ENCODE measurements around the gene CUX1. TPM values are rescaled to one million over a fixed set of nuclear protein-coding genes. Genes with fewer than 3 reads are reported as not detected.

Gene CUX1
- total and polyA plus RNA-seq, 2 donors (not counting 1 experiment from before 2014, with no cell fraction given) = 22.7 to 38.1 TPM

DNA sequence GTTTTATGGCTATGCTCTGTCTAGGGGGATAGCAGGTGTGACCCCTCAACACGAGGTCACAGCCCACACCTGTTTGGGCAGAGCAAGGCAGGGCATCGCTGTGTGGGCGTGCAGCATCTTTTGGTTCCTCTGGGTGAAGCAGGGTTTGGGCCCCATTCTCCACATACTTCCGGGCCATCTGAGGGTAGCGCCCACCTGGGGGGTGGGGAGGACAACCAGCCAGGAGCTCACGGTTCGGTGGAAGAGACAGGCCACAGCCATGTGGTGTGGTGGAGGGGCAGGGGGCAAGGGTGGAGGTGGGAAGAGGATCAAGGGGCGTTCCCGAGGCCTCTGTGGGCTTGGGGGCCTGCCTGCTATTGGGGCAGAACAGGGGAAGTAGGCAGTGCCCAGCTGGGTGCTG is 471.6 kb downstream of the CUX1 start:
- no peak overlapping the region for H3K4me2 ChIP-seq (ENCODE audit: extremely low read depth, insufficient read depth, low read length)
- no peak overlapping the region for H3K27ac ChIP-seq (ENCODE audit: insufficient read depth, low read length)
- H3K79me2 ChIP-seq (ENCODE audit: control insufficient read depth, insufficient read depth, low read length) = no peaks in the 10 kb centered on the region
- no peaks in the 10 kb centered on the region for H3K9me3 ChIP-seq (ENCODE audit: control insufficient read depth, insufficient read depth, low read depth, low read length)
- DNase-seq (ENCODE audit: low read depth in 2 of 2) = no peak
- no peak overlapping the region for H3K4me3 ChIP-seq (replicated peaks in 1 of 4; ENCODE audit: control extremely low read depth in 1 of 4, insufficient read depth in 1 of 4, low read depth in 3 of 4, low read length in 4 of 4)
- H3K9ac ChIP-seq (ENCODE audit: insufficient read depth, low read length) = no peak overlapping the region
- no peak overlapping the region for H2AFZ ChIP-seq (ENCODE audit: low read length)
- H3K36me3 ChIP-seq (ENCODE audit: control insufficient read depth, insufficient read depth, low read length) = no peaks in the 10 kb centered on the region
- TF ChIP-seq EZH2 (IDR thresholded peaks at IDR 0.05; ENCODE audit: low read length, missing control alignments) (no peak), CTCF (conservative IDR thresholded peaks at IDR 0.05 in 1 of 2, IDR thresholded peaks at IDR 0.05 in 1 of 2; ENCODE audit: low read depth in 1 of 2, low read length in 2 of 2) (no peak)
- no peaks in the 10 kb centered on the region for H4K20me1 ChIP-seq (ENCODE audit: control insufficient read depth, extremely low read depth, insufficient read depth, low read length)
- no peaks in the 10 kb centered on the region for H3K4me1 ChIP-seq (ENCODE audit: control insufficient read depth, extremely low read depth, insufficient read depth, low read length)
- peaks cover 10% of the 10 kb centered on the region for H3K27me3 ChIP-seq (ENCODE audit: control insufficient read depth, insufficient read depth, low read length)

DNA sequence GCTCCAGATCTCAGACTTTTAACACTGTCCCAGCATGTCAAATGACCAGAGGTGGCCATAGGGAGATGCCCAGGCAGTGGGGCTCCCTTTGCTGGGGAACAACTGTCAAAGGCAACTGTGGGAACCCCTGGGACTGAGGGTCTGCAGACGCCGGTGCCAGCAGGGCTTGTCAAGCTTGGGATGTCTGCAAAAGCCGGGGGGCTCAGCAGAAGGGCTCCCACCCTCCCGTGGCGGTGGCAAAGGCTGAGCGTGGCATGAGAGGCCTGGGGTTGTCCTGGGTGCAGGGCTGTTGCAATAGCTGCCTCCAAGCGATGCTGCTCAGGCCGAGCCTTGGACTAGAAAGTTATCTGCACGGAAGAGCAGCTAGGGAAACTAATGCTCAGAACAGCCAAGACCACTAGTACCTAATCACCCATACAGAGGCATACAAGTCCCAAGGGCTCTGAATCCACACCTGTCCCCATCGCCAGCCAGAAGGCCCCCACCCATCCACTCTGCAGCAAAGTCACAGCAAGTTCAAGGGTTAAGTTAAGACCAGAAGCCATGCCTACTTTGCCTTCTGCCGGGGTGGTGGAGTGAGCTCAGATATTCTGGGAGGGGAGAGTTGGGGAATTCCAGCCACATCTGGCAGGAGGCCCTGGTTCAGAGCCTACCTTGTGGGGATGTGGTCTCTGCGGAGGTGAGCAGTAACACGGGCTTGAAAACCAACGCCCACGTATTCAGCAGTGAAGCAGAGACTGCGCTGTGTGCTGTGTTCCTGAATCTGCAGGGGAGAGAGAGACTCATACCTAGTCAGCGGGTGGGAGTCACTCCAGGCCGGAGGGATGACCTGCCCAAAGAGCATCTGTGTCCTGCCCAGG is 473.9 kb downstream of the CUX1 start:
- no peaks in the 10 kb centered on the region for H3K79me2 ChIP-seq (ENCODE audit: control insufficient read depth, insufficient read depth, low read length)
- H3K36me3 ChIP-seq (ENCODE audit: control insufficient read depth, insufficient read depth, low read length) = no peaks in the 10 kb centered on the region
- no peak for DNase-seq (ENCODE audit: low read depth in 2 of 2)
- no peak overlapping the region for H3K4me2 ChIP-seq (ENCODE audit: extremely low read depth, insufficient read depth, low read length)
- H2AFZ ChIP-seq (ENCODE audit: low read length) = no peak overlapping the region
- H3K9ac ChIP-seq (ENCODE audit: insufficient read depth, low read length) = no peak overlapping the region
- no peak for TF ChIP-seq CTCF (conservative IDR thresholded peaks at IDR 0.05 in 1 of 2, IDR thresholded peaks at IDR 0.05 in 1 of 2; ENCODE audit: low read depth in 1 of 2, low read length in 2 of 2)
- TF ChIP-seq EZH2 (IDR thresholded peaks at IDR 0.05; ENCODE audit: low read length, missing control alignments) = no peak
- no peaks in the 10 kb centered on the region for H4K20me1 ChIP-seq (ENCODE audit: control insufficient read depth, extremely low read depth, insufficient read depth, low read length)
- H3K9me3 ChIP-seq (ENCODE audit: control insufficient read depth, insufficient read depth, low read depth, low read length) = no peaks in the 10 kb centered on the region
- no peak overlapping the region for H3K4me3 ChIP-seq (replicated peaks in 1 of 4; ENCODE audit: control extremely low read depth in 1 of 4, insufficient read depth in 1 of 4, low read depth in 3 of 4, low read length in 4 of 4)
- H3K27me3 ChIP-seq (ENCODE audit: control insufficient read depth, insufficient read depth, low read length) = peaks cover 6% of the 10 kb centered on the region
- no peak overlapping the region for H3K27ac ChIP-seq (ENCODE audit: insufficient read depth, low read length)
- no peaks in the 10 kb centered on the region for H3K4me1 ChIP-seq (ENCODE audit: control insufficient read depth, extremely low read depth, insufficient read depth, low read length)

GRCh38 chr7:102291916-102292267 is 474.5 kb downstream of the CUX1 start:
- Histone ChIP-seq H3K36me3 (ENCODE audit: control insufficient read depth, insufficient read depth, low read length) (no peaks in the 10 kb centered on the region), H3K9me3 (ENCODE audit: control insufficient read depth, insufficient read depth, low read depth, low read length) (no peaks in the 10 kb centered on the region), H2AFZ (ENCODE audit: low read length) (no peak overlapping the region), H3K9ac (ENCODE audit: insufficient read depth, low read length) (no peak overlapping the region), H4K20me1 (ENCODE audit: control insufficient read depth, extremely low read depth, insufficient read depth, low read length) (no peaks in the 10 kb centered on the region), H3K4me3 (replicated peaks in 1 of 4; ENCODE audit: control extremely low read depth in 1 of 4, insufficient read depth in 1 of 4, low read depth in 3 of 4, low read length in 4 of 4) (no peak overlapping the region), H3K4me2 (ENCODE audit: extremely low read depth, insufficient read depth, low read length) (no peak overlapping the region), H3K79me2 (ENCODE audit: control insufficient read depth, insufficient read depth, low read length) (no peaks in the 10 kb centered on the region), H3K27me3 (ENCODE audit: control insufficient read depth, insufficient read depth, low read length) (peaks cover 6% of the 10 kb centered on the region), H3K4me1 (ENCODE audit: control insufficient read depth, extremely low read depth, insufficient read depth, low read length) (no peaks in the 10 kb centered on the region), H3K27ac (ENCODE audit: insufficient read depth, low read length) (no peak overlapping the region)
- DNase-seq (ENCODE audit: low read depth in 2 of 2) = no peak
- TF ChIP-seq CTCF (conservative IDR thresholded peaks at IDR 0.05 in 1 of 2, IDR thresholded peaks at IDR 0.05 in 1 of 2; ENCODE audit: low read depth in 1 of 2, low read length in 2 of 2) (no peak), EZH2 (IDR thresholded peaks at IDR 0.05; ENCODE audit: low read length, missing control alignments) (no peak)

Measured in fibroblast of lung (primary cell).